MM.1S (cell line): ENCODE data around the gene BRD3.

Experiments
- EZH2 ChIP-seq: fragments of 300-600 bp; sonication (generic); optimal IDR thresholded peaks from 2 replicates; pipeline ENCODE3; 2017; ENCODE audit warnings: low read depth, mild to moderate bottlenecking, antibody characterized with exemption, low read length, mixed read lengths
- EZH2phosphoT487 ChIP-seq: fragments of 300-600 bp; sonication (generic); IDR thresholded peaks from 2 replicates; pipeline ENCODE4 v1.6.1; 2018; ENCODE audit warnings: antibody characterized with exemption, low read length
- TF ChIP-seq, protein P1 (sequence below): fragments of 300-600 bp; sonication (generic); IDR thresholded peaks from 2 replicates; pipeline ENCODE4 v1.5.1; 2016; ENCODE audit warnings: antibody characterized with exemption, low read length, mixed read lengths

DNA sequence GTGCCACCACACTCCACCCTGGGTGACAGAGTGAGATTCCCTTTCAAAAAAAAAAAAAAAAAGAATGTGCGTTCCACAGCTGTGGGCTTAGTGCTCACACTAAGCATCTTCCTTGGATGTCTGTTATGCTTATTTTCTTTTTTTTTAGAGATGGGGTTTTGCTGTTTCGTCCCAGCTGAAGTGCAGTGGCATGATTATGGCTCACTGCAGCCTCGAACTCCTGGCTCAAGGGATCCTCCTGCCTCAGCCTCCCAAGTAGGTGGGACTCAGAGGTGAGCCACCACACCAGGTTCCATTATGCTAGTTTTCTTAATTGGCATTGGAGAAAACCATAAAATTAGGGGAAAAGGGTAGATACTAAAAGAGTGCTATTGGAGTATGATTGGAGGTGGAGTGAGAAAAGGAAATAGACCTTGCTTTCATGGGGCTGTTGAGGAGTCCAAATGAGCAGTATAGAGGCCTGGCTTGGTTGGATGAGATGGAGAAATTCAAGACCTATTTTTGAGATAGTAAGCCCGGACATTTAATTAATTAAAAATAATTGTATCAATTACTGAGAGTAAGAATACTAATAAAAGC, 43.5 kb downstream of the BRD3 start:
- TF ChIP-seq EZH2, result no peak
- TF ChIP-seq, protein P1, sequence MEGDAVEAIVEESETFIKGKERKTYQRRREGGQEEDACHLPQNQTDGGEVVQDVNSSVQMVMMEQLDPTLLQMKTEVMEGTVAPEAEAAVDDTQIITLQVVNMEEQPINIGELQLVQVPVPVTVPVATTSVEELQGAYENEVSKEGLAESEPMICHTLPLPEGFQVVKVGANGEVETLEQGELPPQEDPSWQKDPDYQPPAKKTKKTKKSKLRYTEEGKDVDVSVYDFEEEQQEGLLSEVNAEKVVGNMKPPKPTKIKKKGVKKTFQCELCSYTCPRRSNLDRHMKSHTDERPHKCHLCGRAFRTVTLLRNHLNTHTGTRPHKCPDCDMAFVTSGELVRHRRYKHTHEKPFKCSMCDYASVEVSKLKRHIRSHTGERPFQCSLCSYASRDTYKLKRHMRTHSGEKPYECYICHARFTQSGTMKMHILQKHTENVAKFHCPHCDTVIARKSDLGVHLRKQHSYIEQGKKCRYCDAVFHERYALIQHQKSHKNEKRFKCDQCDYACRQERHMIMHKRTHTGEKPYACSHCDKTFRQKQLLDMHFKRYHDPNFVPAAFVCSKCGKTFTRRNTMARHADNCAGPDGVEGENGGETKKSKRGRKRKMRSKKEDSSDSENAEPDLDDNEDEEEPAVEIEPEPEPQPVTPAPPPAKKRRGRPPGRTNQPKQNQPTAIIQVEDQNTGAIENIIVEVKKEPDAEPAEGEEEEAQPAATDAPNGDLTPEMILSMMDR, result no peak
- TF ChIP-seq EZH2phosphoT487, result no peak
